H9 (cell line): ENCODE results near the gene DLL3. TPM values are rescaled to one million over a fixed set of nuclear protein-coding genes. Genes with fewer than 3 reads are reported as not detected.

Experiments used
- DNase-seq: peaks from one replicate; pipeline ENCODE4 v3.0.0-alpha.2; 2017
- H2AFZ ChIP-seq: one replicate; pipeline ENCODE4 v1.6.1; 2013; ENCODE audit warnings: mild to moderate bottlenecking, low read length, control low read depth, moderate library complexity
- H2AK5ac ChIP-seq: 2 replicates; pipeline ENCODE4 v1.6.1; 2013; ENCODE audit warnings: low read length, control low read depth, mixed read lengths; ENCODE audit not compliant: insufficient read length
- H2BK120ac ChIP-seq: one replicate; pipeline ENCODE4 v1.6.1; 2013; ENCODE audit warnings: low read depth, mild to moderate bottlenecking, low read length, control low read depth, inconsistent platforms; ENCODE audit not compliant: poor library complexity, severe bottlenecking
- H2BK12ac ChIP-seq: 2 replicates; pipeline ENCODE4 v1.6.1; 2013; ENCODE audit warnings: low read length, control low read depth, mixed read lengths, low read depth; ENCODE audit not compliant: insufficient read length
- H2BK15ac ChIP-seq: 2 replicates; pipeline ENCODE4 v1.6.1; 2013; ENCODE audit warnings: low read depth, low read length, control low read depth
- H2BK20ac ChIP-seq: one replicate; pipeline ENCODE4 v1.6.1; 2013; ENCODE audit warnings: low read depth, mild to moderate bottlenecking, low read length, control low read depth, inconsistent platforms; ENCODE audit not compliant: poor library complexity, severe bottlenecking
- H2BK5ac ChIP-seq: 2 replicates; pipeline ENCODE4 v1.6.1; 2013; ENCODE audit warnings: low read length, control low read depth, mixed read lengths; ENCODE audit not compliant: insufficient read length
- H3K14ac ChIP-seq: 2 replicates; pipeline ENCODE4 v1.6.1; 2013; ENCODE audit warnings: low read length, control low read depth; ENCODE audit not compliant: insufficient read depth
- H3K18ac ChIP-seq: 2 replicates; pipeline ENCODE4 v1.6.1; 2013; ENCODE audit warnings: low read depth, mild to moderate bottlenecking, mixed read lengths, low read length, control low read depth; ENCODE audit not compliant: insufficient read length
- H3K23ac ChIP-seq: 2 replicates; pipeline ENCODE4 v1.6.1; 2013; ENCODE audit warnings: low read length, control low read depth, mixed read lengths, low read depth; ENCODE audit not compliant: insufficient read length
- H3K23me2 ChIP-seq: 2 replicates; pipeline ENCODE4 v1.6.1; 2013; ENCODE audit warnings: low read depth, mild to moderate bottlenecking, mixed read lengths, low read length, control low read depth; ENCODE audit not compliant: insufficient read length, poor library complexity, severe bottlenecking
- H3K27ac ChIP-seq: 2 replicates; pipeline ENCODE4 v1.5.1; 2013; ENCODE audit warnings: low read length, control low read depth, mixed read lengths, low read depth; ENCODE audit not compliant: insufficient read length
- H3K27me3 ChIP-seq: 2 replicates; pipeline ENCODE4 v1.6.1; 2013; ENCODE audit warnings: low read length, control low read depth, inconsistent platforms; ENCODE audit not compliant: insufficient read depth
- H3K4ac ChIP-seq: 2 replicates; pipeline ENCODE4 v1.6.1; 2013; ENCODE audit warnings: low read depth, mild to moderate bottlenecking, control low read depth, inconsistent platforms, low read length, moderate library complexity
- H3K4me1 ChIP-seq: 2 replicates; pipeline ENCODE4 v1.6.1; 2013; ENCODE audit warnings: low read length, control low read depth, inconsistent platforms; ENCODE audit not compliant: insufficient read depth
- H3K4me2 ChIP-seq: 2 replicates; pipeline ENCODE4 v1.6.1; 2013; ENCODE audit warnings: low read length, control low read depth, mixed read lengths; ENCODE audit not compliant: insufficient read length, insufficient read depth
- H3K56ac ChIP-seq: 2 replicates; pipeline ENCODE4 v1.6.1; 2013; ENCODE audit warnings: low read depth, mild to moderate bottlenecking, mixed read lengths, low read length, control low read depth; ENCODE audit not compliant: insufficient read length
- H3K79me1 ChIP-seq: 2 replicates; pipeline ENCODE4 v1.6.1; 2013; ENCODE audit warnings: low read depth, mild to moderate bottlenecking, moderate library complexity, low read length, control low read depth, inconsistent platforms; ENCODE audit not compliant: insufficient read depth, poor library complexity, severe bottlenecking
- H3K79me2 ChIP-seq: 2 replicates; pipeline ENCODE4 v1.6.1; 2013; ENCODE audit warnings: low read length, control low read depth, inconsistent platforms; ENCODE audit not compliant: insufficient read depth
- H3K9ac ChIP-seq: 2 replicates; pipeline ENCODE4 v1.6.1; 2013; ENCODE audit warnings: low read length, control low read depth, mixed read lengths; ENCODE audit not compliant: insufficient read length; ENCODE audit errors: extremely low read depth
- H3K9me3 ChIP-seq: one replicate; pipeline ENCODE4 v1.6.1; 2013; ENCODE audit warnings: low read depth, low read length, inconsistent platforms; ENCODE audit not compliant: control insufficient read depth
- H3T11ph ChIP-seq: one replicate; pipeline ENCODE4 v1.6.1; 2013; ENCODE audit warnings: mild to moderate bottlenecking, low read length, control low read depth, inconsistent platforms
- H4K20me1 ChIP-seq: one replicate; pipeline ENCODE4 v1.6.1; 2013; ENCODE audit not compliant: control insufficient read depth, insufficient read length, insufficient read depth
- H4K5ac ChIP-seq: 2 replicates; pipeline ENCODE4 v1.6.1; 2013; ENCODE audit warnings: low read depth, mild to moderate bottlenecking, mixed read lengths, low read length, control low read depth; ENCODE audit not compliant: insufficient read length
- H4K8ac ChIP-seq: replicated peaks from 2 replicates; pipeline ENCODE4 v1.6.1; 2013; ENCODE audit warnings: low read length, control low read depth, mixed read lengths, low read depth; ENCODE audit not compliant: insufficient read length
- H4K91ac ChIP-seq: 2 replicates; pipeline ENCODE4 v1.6.1; 2013; ENCODE audit warnings: low read depth, mild to moderate bottlenecking, moderate library complexity, mixed read lengths, low read length, control low read depth; ENCODE audit not compliant: insufficient read length
- H3K27ac Mint-ChIP-seq, 3 experiments: 2 replicates in 2 of 3; 3 replicates in 1 of 3; pipeline ENCODE4 v1.8.0; 2020 to 2021; ENCODE audit warnings: mixed read lengths in 3 of 3, mild to moderate bottlenecking in 1 of 3, moderate library complexity in 1 of 3
- H3K27me3 Mint-ChIP-seq: 2 replicates; pipeline ENCODE4 v1.8.0; 2021; ENCODE audit warnings: low read depth, mild to moderate bottlenecking, moderate library complexity, mixed read lengths
- H3K36me3 Mint-ChIP-seq, 3 experiments: 2 replicates in 2 of 3; 3 replicates in 1 of 3; pipeline ENCODE4 v1.8.0; 2020 to 2021; ENCODE audit warnings: low read depth in 3 of 3, mixed read lengths in 3 of 3; ENCODE audit not compliant: insufficient read depth in 1 of 3
- H3K4me1 Mint-ChIP-seq, 2 experiments: 2 replicates each; pipeline ENCODE4 v1.8.0; 2020; ENCODE audit warnings: mixed read lengths in 2 of 2
- H3K4me3 Mint-ChIP-seq, 2 experiments: 2 replicates in 1 of 2; 3 replicates in 1 of 2; pipeline ENCODE4 v1.8.0; 2020 to 2021; ENCODE audit warnings: mild to moderate bottlenecking in 2 of 2, mixed read lengths in 2 of 2, moderate library complexity in 1 of 2
- H3K9me3 Mint-ChIP-seq, 2 experiments: 2 replicates in 1 of 2; 3 replicates in 1 of 2; pipeline ENCODE4 v1.8.0; 2020; ENCODE audit warnings: mild to moderate bottlenecking in 2 of 2, mixed read lengths in 2 of 2, moderate library complexity in 1 of 2
- CTCF ChIP-seq: fragments of 200-600 bp; sonication (generic); conservative IDR thresholded peaks from 3 replicates; pipeline ENCODE4 v1.8.0; 2021; ENCODE audit warnings: antibody characterized with exemption, mild to moderate bottlenecking
- WGBS: extraction: QIAGEN DNeasy Blood & Tissue Kit; methylation state at CpG from one replicate; pipeline ENCODE4 v1.1.7; 2013; ENCODE audit warnings: missing lambda C conversion rate, low lambda C conversion rate, mixed read lengths; ENCODE audit not compliant: insufficient read length; ENCODE audit errors: extremely low coverage; 5-methylcytosine and 5-hydroxymethylcytosine counted together
- total RNA-seq: library from RNA; stranded (reverse); gene quantifications from 2 replicates; pipeline ENCODE4 v1.2.1, GENCODE V29; 2021

The DLL3 gene
- total RNA-seq, 1 experiment from 2014 or later = 2.5 TPM

GRCh38 chr19:39481676-39482075 lies 17.1 kb upstream of the DLL3 start:
- H3K79me2 ChIP-seq = peaks cover 12% of the 10 kb centered on the region
- no peak overlapping the region for H2AK5ac ChIP-seq
- no peak overlapping the region for H2BK20ac ChIP-seq
- peak overlapping the region; percentile 7 for H3K18ac ChIP-seq
- Mint-ChIP-seq H3K27ac (peak overlapping the region; percentile 84 to 99 (median 97)), H3K36me3 (peaks cover 24 to 57% (median 50%) of the 10 kb centered on the region in 3 experiments; a peak in 6 of 7 replicates), H3K4me1 (peaks cover 17 to 21% of the 10 kb centered on the region in 2 experiments), H3K27me3 (no peaks in the 10 kb centered on the region), H3K4me3 (peak overlapping the region; percentile 95 to 97), H3K9me3 (no peaks in the 10 kb centered on the region; a peak in 1 of 5 replicates)
- H3K9ac ChIP-seq = peak overlapping the region; percentile 79
- H2AFZ ChIP-seq = no peak overlapping the region
- H3K27me3 ChIP-seq = no peaks in the 10 kb centered on the region
- no peak overlapping the region for H3T11ph ChIP-seq
- H4K8ac ChIP-seq = no peak overlapping the region
- no peak overlapping the region for H2BK120ac ChIP-seq
- H3K4ac ChIP-seq = no peak overlapping the region; the same call in 1 of the 2 replicates
- H3K23me2 ChIP-seq = peaks cover 10% of the 10 kb centered on the region
- no peak for TF ChIP-seq CTCF
- H3K79me1 ChIP-seq = peaks cover 12% of the 10 kb centered on the region
- H3K27ac ChIP-seq = no peak overlapping the region
- H4K5ac ChIP-seq = no peak overlapping the region
- no peak overlapping the region for H3K23ac ChIP-seq
- H4K91ac ChIP-seq = no peak overlapping the region
- H2BK5ac ChIP-seq = no peak overlapping the region
- WGBS = no CpG with 5 or more reads among the region's 11 CpGs
- no peaks in the 10 kb centered on the region for H3K4me1 ChIP-seq
- no peak overlapping the region for H3K56ac ChIP-seq
- H3K9me3 ChIP-seq = no peaks in the 10 kb centered on the region
- H3K4me2 ChIP-seq = peak overlapping the region; percentile 98
- peak overlapping the region; percentile 74 for H3K14ac ChIP-seq
- no peak for DNase-seq
- 0 out of 2 replicates have a peak overlapping the region, but pooled peaks have one; percentile 49 for H2BK15ac ChIP-seq
- no peaks in the 10 kb centered on the region for H4K20me1 ChIP-seq
- H2BK12ac ChIP-seq = no peak overlapping the region
